Thyroid gland (tissue), 4 donors: ENCODE measurements around the gene PHPT1.

Source experiments
- CTCF ChIP-seq, 6 experiments: fragments of 200-600 bp in 3 of 6; fragments of 450-650 bp in 3 of 6; sonication (generic) in 3 of 6; IDR thresholded peaks; one replicate each; pipeline ENCODE4 v1.5.1; 2016 to 2019; ENCODE audit warnings: antibody characterized with exemption in 6 of 6, mild to moderate bottlenecking in 2 of 6, inconsistent platforms in 1 of 6, moderate library complexity in 1 of 6
- POLR2A ChIP-seq, 2 donors: fragments of 450-650 bp; IDR thresholded peaks; one replicate each; pipeline ENCODE4 v1.6.1; 2017; ENCODE audit warnings: antibody characterized with exemption in 2 of 2, mild to moderate bottlenecking in 2 of 2, moderate library complexity in 1 of 2

- TF ChIP-seq POLR2A (IDR thresholded peaks at IDR 0.05) (no peak), CTCF (IDR thresholded peaks at IDR 0.05) (no peak)
Observed at GRCh38 chr9:136826188-136826541, 23.0 kb upstream of the PHPT1 start.
